ENCODE data around the gene MTMR4. TPM values are rescaled to one million over a fixed set of nuclear protein-coding genes. Genes with fewer than 3 reads are reported as not detected.

The MTMR4 gene
- total RNA-seq, 1 donor from 2014 or later: 76.5 TPM

GRCh38 chr17:58525239-58525638, 10.8 kb upstream of the MTMR4 start:
- no peak for TF ChIP-seq CTCF (conservative IDR thresholded peaks at IDR 0.05)
- H3K4me3 Mint-ChIP-seq: no peak overlapping the region
- H3K9me3 Mint-ChIP-seq: no peaks in the 10 kb centered on the region
- no peak for DNase-seq (ENCODE audit: extremely low spot score, unreplicated experiment)
- H3K27me3 Mint-ChIP-seq: peaks cover 39% of the 10 kb centered on the region
- no peaks in the 10 kb centered on the region for H3K4me1 Mint-ChIP-seq (ENCODE audit: unreplicated experiment)
- no peaks in the 10 kb centered on the region for H3K36me3 Mint-ChIP-seq
- no peak overlapping the region for H3K27ac Mint-ChIP-seq

- peak overlapping the region; percentile 69 for H3K27ac Mint-ChIP-seq
- TF ChIP-seq CTCF (conservative IDR thresholded peaks at IDR 0.05): no peak
- H3K9me3 Mint-ChIP-seq: no peaks in the 10 kb centered on the region
- H3K27me3 Mint-ChIP-seq: peaks cover 15% of the 10 kb centered on the region
- DNase-seq (ENCODE audit: extremely low spot score, unreplicated experiment): no peak
- no peaks in the 10 kb centered on the region for H3K36me3 Mint-ChIP-seq
- no peak overlapping the region for H3K4me3 Mint-ChIP-seq
- H3K4me1 Mint-ChIP-seq (ENCODE audit: unreplicated experiment): peaks cover 12% of the 10 kb centered on the region
These were observed 7.2 kb upstream of the MTMR4 start for GRCh38 chr17:58521680-58522079.

GRCh38 chr17:58520843-58521430, 6.5 kb upstream of the MTMR4 start:
- Mint-ChIP-seq H3K4me1 (ENCODE audit: unreplicated experiment) (peaks cover 20% of the 10 kb centered on the region), H3K36me3 (no peaks in the 10 kb centered on the region), H3K9me3 (no peaks in the 10 kb centered on the region), H3K27ac (peak overlapping the region; percentile 69), H3K4me3 (peak overlapping the region; percentile 54), H3K27me3 (peaks cover 15% of the 10 kb centered on the region)
- no peak for DNase-seq (ENCODE audit: extremely low spot score, unreplicated experiment)
- peak; percentile 70 for TF ChIP-seq CTCF (conservative IDR thresholded peaks at IDR 0.05)

- Mint-ChIP-seq H3K27ac (peak overlapping the region; percentile 96), H3K27me3 (peaks cover 9% of the 10 kb centered on the region), H3K36me3 (peaks cover 1% of the 10 kb centered on the region), H3K4me3 (peak overlapping the region; percentile 96), H3K9me3 (no peaks in the 10 kb centered on the region), H3K4me1 (ENCODE audit: unreplicated experiment) (peaks cover 29% of the 10 kb centered on the region)
- TF ChIP-seq CTCF (conservative IDR thresholded peaks at IDR 0.05): no peak
- DNase-seq (ENCODE audit: extremely low spot score, unreplicated experiment): peak; percentile 99
These were observed 3.6 kb upstream of the MTMR4 start for GRCh38 chr17:58517928-58518609.

- no peak for DNase-seq (ENCODE audit: extremely low spot score, unreplicated experiment)
- H3K9me3 Mint-ChIP-seq: no peaks in the 10 kb centered on the region
- H3K4me1 Mint-ChIP-seq (ENCODE audit: unreplicated experiment): peaks cover 31% of the 10 kb centered on the region
- peak overlapping the region; percentile 96 for H3K4me3 Mint-ChIP-seq
- peaks cover 4% of the 10 kb centered on the region for H3K36me3 Mint-ChIP-seq
- TF ChIP-seq CTCF (conservative IDR thresholded peaks at IDR 0.05): no peak
- peaks cover 5% of the 10 kb centered on the region for H3K27me3 Mint-ChIP-seq
- H3K27ac Mint-ChIP-seq: peak overlapping the region; percentile 96
These were observed 3.0 kb upstream of the MTMR4 start for GRCh38 chr17:58517378-58517927.
